ENCODE data around the gene MC1R.
A peak's percentile ranks its signal among the peaks of the same experiment; 100 is the strongest.

Gene MC1R

DNA sequence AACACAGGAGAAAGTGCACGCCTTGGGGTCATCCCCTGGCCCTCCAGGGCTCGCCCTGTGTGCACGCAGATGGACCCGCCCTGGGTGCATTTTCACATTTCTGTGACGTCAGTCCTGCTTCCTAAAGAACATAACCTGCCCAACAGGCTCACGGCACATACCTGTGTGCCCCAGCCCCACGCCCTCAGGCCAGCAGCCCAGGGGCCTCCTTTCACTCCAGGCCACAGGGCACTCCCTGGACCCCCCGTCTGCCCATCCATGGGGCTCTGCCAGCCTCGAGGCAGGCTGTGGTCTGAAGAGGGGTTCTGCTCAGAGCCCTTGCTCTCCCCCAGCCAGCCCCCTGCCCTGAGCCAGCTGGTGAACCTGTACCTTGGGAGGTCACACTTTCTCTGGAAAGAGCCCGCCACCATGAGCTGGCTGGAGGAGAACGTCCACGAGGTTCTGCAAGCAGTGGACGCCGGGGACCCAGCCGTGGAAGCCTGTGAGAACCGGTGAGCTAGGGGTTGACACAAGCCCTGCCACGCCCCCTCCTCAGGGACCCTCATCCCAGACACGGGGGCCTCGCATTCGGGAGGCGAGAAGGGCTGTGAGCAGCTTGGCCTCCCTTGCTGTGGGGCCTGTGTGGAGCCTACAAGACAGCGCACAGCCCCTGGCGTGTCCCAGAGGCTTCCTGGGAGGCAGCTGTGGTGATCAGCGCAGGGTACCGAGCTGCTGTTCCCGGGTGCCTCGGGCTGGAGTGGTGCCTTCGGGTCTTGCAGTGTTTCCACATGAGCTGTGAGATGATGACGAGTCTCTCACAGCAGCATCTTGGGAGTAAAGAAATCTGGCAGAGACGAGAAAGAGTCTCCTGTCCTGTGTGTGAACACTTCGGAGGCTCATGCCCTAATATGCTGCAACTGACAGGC, 13.8 kb upstream of the MC1R start:
- H3K27ac Mint-ChIP-seq, result no peak overlapping the region
- H3K4me1 Mint-ChIP-seq (ENCODE audit: low read depth), result no peaks in the 10 kb centered on the region
- no peak for DNase-seq (ENCODE audit: low spot score)
- peaks cover 32% of the 10 kb centered on the region for H3K36me3 Mint-ChIP-seq (ENCODE audit: low read depth)
- H3K4me3 Mint-ChIP-seq, result no peak overlapping the region
- H3K27me3 Mint-ChIP-seq (ENCODE audit: low read depth), result no peaks in the 10 kb centered on the region
- no peaks in the 10 kb centered on the region for H3K9me3 Mint-ChIP-seq

GRCh38 chr16:89905511-89906139, 13.0 kb upstream of the MC1R start:
- no peak for DNase-seq (ENCODE audit: low spot score)
- Mint-ChIP-seq H3K27ac (no peak overlapping the region), H3K4me1 (ENCODE audit: low read depth) (no peaks in the 10 kb centered on the region), H3K36me3 (ENCODE audit: low read depth) (peaks cover 34% of the 10 kb centered on the region), H3K27me3 (ENCODE audit: low read depth) (no peaks in the 10 kb centered on the region), H3K9me3 (no peaks in the 10 kb centered on the region), H3K4me3 (no peak overlapping the region)

DNA sequence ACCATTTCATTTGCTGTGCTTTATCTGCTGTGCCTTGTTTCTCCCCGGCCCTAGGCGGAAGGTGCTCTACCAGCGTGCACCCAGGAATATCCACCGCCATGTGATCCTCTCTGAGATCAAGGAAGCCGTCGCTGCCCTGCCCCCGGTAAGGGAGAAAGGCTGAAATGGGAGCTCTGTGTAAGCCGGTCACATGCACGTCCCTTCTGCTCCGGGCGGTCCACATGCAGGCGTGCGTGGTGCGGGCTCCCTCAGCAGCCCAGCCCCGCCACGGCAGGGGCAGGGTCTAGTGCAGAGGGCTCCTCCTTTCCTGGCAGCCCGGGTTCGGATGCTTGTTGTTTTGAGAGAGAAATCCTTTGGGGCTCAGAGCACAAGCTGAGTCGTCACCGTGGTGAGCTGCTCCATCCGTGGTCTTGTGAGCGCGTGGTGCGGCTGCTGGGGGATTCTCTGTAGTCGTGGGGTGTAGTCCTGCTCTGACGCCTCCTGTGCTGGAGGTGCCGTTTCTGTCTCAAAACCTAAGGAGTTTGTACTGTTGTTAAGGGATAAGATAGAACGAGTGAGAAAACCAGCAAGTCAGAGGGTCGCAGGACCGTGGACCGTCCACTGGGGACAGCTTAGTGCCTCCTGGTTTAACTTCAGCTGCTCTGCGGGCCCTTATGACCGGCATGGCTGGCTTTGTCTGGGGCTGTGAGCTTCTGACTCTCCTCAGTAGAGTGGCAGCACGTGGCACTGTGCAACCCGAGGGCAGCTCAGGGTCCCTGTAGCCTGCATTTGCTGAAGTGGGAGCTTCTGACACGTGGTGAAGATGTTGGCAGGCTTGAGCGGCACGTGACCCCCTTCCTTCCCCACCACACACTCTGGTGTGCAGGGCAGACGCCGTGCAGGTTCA, 12.3 kb upstream of the MC1R start:
- no peaks in the 10 kb centered on the region for H3K9me3 Mint-ChIP-seq
- no peak overlapping the region for H3K4me3 Mint-ChIP-seq
- H3K36me3 Mint-ChIP-seq (ENCODE audit: low read depth), result peaks cover 38% of the 10 kb centered on the region
- no peaks in the 10 kb centered on the region for H3K27me3 Mint-ChIP-seq (ENCODE audit: low read depth)
- H3K27ac Mint-ChIP-seq, result no peak overlapping the region
- DNase-seq (ENCODE audit: low spot score), result no peak
- H3K4me1 Mint-ChIP-seq (ENCODE audit: low read depth), result no peaks in the 10 kb centered on the region

- no peaks in the 10 kb centered on the region for H3K9me3 Mint-ChIP-seq
- H3K4me1 Mint-ChIP-seq (ENCODE audit: low read depth), result no peaks in the 10 kb centered on the region
- no peak overlapping the region for H3K4me3 Mint-ChIP-seq
- no peak overlapping the region for H3K27ac Mint-ChIP-seq
- DNase-seq (ENCODE audit: low spot score), result no peak
- H3K27me3 Mint-ChIP-seq (ENCODE audit: low read depth), result no peaks in the 10 kb centered on the region
- peaks cover 43% of the 10 kb centered on the region for H3K36me3 Mint-ChIP-seq (ENCODE audit: low read depth)
Observed at GRCh38 chr16:89907055-89907814, 11.4 kb upstream of the MC1R start.

DNA sequence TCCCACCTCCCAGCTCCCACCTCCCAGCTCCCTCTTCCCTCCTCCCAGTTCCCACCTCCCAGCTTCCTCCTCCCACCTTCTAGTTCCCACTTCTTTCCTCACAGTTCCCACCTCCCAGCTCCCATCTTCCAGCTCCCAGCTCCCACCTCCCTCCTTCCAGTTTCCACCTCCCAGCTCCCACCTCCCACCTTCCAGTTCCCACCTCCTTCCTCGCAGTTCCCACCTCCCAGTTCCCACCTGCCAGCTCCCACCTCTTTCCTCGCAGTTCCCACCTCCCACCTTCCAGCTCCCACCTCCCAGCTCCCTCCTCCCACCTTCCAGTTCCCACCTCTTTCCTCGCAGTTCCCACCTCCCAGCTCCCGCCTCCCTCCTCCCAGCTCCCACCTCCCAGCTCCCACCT, 10.4 kb upstream of the MC1R start:
- Mint-ChIP-seq H3K4me3 (no peak overlapping the region), H3K27ac (no peak overlapping the region), H3K9me3 (no peaks in the 10 kb centered on the region), H3K4me1 (ENCODE audit: low read depth) (no peaks in the 10 kb centered on the region), H3K36me3 (ENCODE audit: low read depth) (peaks cover 47% of the 10 kb centered on the region), H3K27me3 (ENCODE audit: low read depth) (no peaks in the 10 kb centered on the region)
- DNase-seq (ENCODE audit: low spot score), result no peak

DNA sequence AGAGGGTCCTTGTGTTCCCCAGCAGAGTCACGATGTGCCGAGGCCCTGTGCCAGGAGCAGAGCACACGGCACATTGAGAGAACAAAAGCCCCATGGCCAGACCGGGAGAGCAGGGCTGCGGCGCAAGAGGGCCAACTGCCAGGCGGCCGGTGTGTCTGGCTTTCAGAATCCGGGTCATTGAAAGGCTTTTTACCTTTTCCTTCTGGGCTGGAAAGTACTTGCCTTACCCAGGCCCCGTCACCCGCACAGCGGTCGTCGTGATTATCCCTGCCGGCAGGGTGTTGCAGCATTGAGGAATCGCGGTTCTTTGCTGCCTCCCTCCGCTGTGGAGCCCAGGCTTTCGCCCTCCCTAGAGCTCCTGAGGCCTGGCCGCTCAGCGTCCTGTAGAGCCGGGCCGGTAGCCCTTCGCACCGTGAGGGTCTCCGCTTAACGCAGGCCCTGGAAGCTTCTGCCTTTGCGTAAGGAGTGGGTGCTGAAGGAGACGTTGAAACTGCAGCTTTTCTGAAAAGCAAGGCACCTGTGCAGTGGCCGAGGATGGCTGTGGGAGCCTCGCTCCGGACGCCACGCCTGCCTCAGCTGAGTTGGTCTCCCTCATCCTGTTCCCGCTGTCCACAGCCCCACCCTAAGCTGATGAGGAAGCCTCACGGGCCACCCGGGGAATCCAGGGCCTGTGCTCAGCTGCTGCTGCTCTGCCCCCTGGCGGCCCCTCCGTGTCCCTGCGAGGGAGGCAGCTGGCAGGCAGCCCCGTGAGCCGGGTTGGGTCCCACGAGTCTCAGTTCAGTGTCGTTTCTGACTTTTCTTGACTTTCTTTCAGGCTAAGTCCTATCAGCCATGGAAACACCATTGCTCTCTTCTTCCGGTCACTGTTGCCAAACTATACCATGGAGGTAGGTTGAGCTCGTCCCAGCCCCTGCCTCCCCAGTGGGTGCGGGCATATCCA, 8.6 kb upstream of the MC1R start:
- Mint-ChIP-seq H3K27ac (no peak overlapping the region), H3K36me3 (ENCODE audit: low read depth) (peaks cover 56% of the 10 kb centered on the region), H3K9me3 (no peaks in the 10 kb centered on the region), H3K27me3 (ENCODE audit: low read depth) (no peaks in the 10 kb centered on the region), H3K4me1 (ENCODE audit: low read depth) (no peaks in the 10 kb centered on the region), H3K4me3 (no peak overlapping the region)
- peak; percentile 58 for DNase-seq (ENCODE audit: low spot score)

DNA sequence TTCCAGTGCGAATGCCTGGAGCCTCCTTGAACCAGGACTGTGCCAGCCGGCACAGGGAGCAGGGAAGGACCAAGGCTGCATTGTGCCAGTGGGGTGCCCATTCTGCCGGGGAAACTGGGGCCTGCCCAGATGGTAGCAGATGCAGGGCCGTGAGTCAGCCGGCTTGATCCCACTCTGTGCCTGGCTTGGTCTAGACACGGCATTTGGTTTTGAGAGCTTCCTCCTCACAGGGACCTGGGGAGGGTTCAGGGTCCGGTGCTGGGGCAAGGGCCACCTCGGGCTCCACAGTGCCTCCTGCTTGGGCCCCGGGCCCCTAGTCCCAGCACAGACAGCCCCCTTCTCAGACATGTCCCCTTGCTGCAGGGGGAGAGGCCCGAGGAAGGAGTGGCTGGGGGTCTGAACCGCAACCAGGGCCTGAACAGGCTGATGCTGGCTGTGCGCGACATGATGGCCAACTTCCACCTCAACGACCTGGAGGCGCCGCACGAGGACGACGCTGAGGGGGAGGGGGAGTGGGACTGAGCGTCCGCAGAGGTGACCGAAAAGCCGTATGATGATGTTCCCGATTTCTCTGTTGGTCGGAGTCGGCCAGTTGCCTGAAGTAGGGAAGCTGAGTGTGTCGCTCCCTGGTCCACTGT, 7.8 kb upstream of the MC1R start:
- DNase-seq (ENCODE audit: low spot score), result no peak
- H3K27ac Mint-ChIP-seq, result no peak overlapping the region
- no peak overlapping the region for H3K4me3 Mint-ChIP-seq
- no peaks in the 10 kb centered on the region for H3K4me1 Mint-ChIP-seq (ENCODE audit: low read depth)
- H3K36me3 Mint-ChIP-seq (ENCODE audit: low read depth), result peaks cover 52% of the 10 kb centered on the region
- H3K9me3 Mint-ChIP-seq, result no peaks in the 10 kb centered on the region
- H3K27me3 Mint-ChIP-seq (ENCODE audit: low read depth), result no peaks in the 10 kb centered on the region

GRCh38 chr16:89911375-89911774, 7.3 kb upstream of the MC1R start:
- Mint-ChIP-seq H3K27ac (no peak overlapping the region), H3K27me3 (ENCODE audit: low read depth) (no peaks in the 10 kb centered on the region), H3K4me1 (ENCODE audit: low read depth) (no peaks in the 10 kb centered on the region), H3K9me3 (no peaks in the 10 kb centered on the region), H3K4me3 (no peak overlapping the region), H3K36me3 (ENCODE audit: low read depth) (peaks cover 46% of the 10 kb centered on the region)
- no peak for DNase-seq (ENCODE audit: low spot score)

GRCh38 chr16:89912143-89912542, 6.5 kb upstream of the MC1R start:
- Mint-ChIP-seq H3K4me3 (no peak overlapping the region), H3K27me3 (ENCODE audit: low read depth) (no peaks in the 10 kb centered on the region), H3K4me1 (ENCODE audit: low read depth) (no peaks in the 10 kb centered on the region), H3K27ac (no peak overlapping the region), H3K9me3 (no peaks in the 10 kb centered on the region), H3K36me3 (ENCODE audit: low read depth) (peaks cover 39% of the 10 kb centered on the region)
- no peak for DNase-seq (ENCODE audit: low spot score)

GRCh38 chr16:89912627-89913026, 6.0 kb upstream of the MC1R start:
- peaks cover 2% of the 10 kb centered on the region for H3K4me1 Mint-ChIP-seq (ENCODE audit: low read depth)
- no peaks in the 10 kb centered on the region for H3K27me3 Mint-ChIP-seq (ENCODE audit: low read depth)
- no peak overlapping the region for H3K4me3 Mint-ChIP-seq
- H3K36me3 Mint-ChIP-seq (ENCODE audit: low read depth), result peaks cover 38% of the 10 kb centered on the region
- no peak for DNase-seq (ENCODE audit: low spot score)
- H3K27ac Mint-ChIP-seq, result no peak overlapping the region
- H3K9me3 Mint-ChIP-seq, result no peaks in the 10 kb centered on the region

- Mint-ChIP-seq H3K36me3 (ENCODE audit: low read depth) (peaks cover 37% of the 10 kb centered on the region), H3K4me1 (ENCODE audit: low read depth) (peaks cover 7% of the 10 kb centered on the region), H3K27me3 (ENCODE audit: low read depth) (peaks cover 1% of the 10 kb centered on the region), H3K27ac (no peak overlapping the region), H3K9me3 (no peaks in the 10 kb centered on the region), H3K4me3 (no peak overlapping the region)
- DNase-seq (ENCODE audit: low spot score), result no peak
Observed at GRCh38 chr16:89913408-89914387, 5.0 kb upstream of the MC1R start.

Measured in T-helper 2 cell treated with Interferon-gamma antibody and Interleukin-4, amounts not matched to agents 5 μg/mL and 100 μg/mL, for 36 hours (primary cell).